ENCODE results near the gene ZNF784.

ZNF784 gene

GRCh38 chr19:55645512-55645881 is 21.1 kb upstream of the ZNF784 start (continued):
- no peak for TF ChIP-seq ZFP3 (CRISPR knock-in tag; IDR thresholded peaks at IDR 0.05)

- ATAC-seq, result no peak
- no peak for TF ChIP-seq ARNTL (CRISPR knock-in tag; IDR thresholded peaks at IDR 0.05; ENCODE audit: borderline replicate concordance, low read depth)
- no peak for TF ChIP-seq TCF4 (CRISPR knock-in tag; IDR thresholded peaks at IDR 0.05; ENCODE audit: borderline replicate concordance)
- no peak for TF ChIP-seq CREB5 (CRISPR knock-in tag; IDR thresholded peaks at IDR 0.05; ENCODE audit: low read depth)
- TF ChIP-seq PATZ1 (CRISPR knock-in tag; IDR thresholded peaks at IDR 0.05; ENCODE audit: borderline replicate concordance), result no peak
- no peak for TF ChIP-seq ZFP30 (CRISPR knock-in tag; IDR thresholded peaks at IDR 0.05)
- no peak for TF ChIP-seq TSHZ2 (CRISPR knock-in tag; IDR thresholded peaks at IDR 0.05)
- TF ChIP-seq ZNF565 (CRISPR knock-in tag; conservative IDR thresholded peaks at IDR 0.05; ENCODE audit: low read depth), result no peak
- no peak for TF ChIP-seq ZNF70 (CRISPR knock-in tag; IDR thresholded peaks at IDR 0.05)
- TF ChIP-seq ZFP3 (CRISPR knock-in tag; IDR thresholded peaks at IDR 0.05), result no peak
- no peak for TF ChIP-seq OSR1 (CRISPR knock-in tag; IDR thresholded peaks at IDR 0.05)
- TF ChIP-seq CSDC2 (CRISPR knock-in tag; IDR thresholded peaks at IDR 0.05), result no peak
- TF ChIP-seq ISL1 (CRISPR knock-in tag; IDR thresholded peaks at IDR 0.05), result no peak
- no peak for TF ChIP-seq ZNF8 (CRISPR knock-in tag; IDR thresholded peaks at IDR 0.05)
- no peak for TF ChIP-seq TOX (CRISPR knock-in tag; IDR thresholded peaks at IDR 0.05; ENCODE audit: borderline replicate concordance)
- TF ChIP-seq GLIS3 (CRISPR knock-in tag; IDR thresholded peaks at IDR 0.05), result no peak
- no peak for TF ChIP-seq CSRNP3 (CRISPR knock-in tag; IDR thresholded peaks at IDR 0.05)
Measured at GRCh38 chr19:55644842-55645511, 20.6 kb upstream of the ZNF784 start.

GRCh38 chr19:55644191-55644833 is 19.9 kb upstream of the ZNF784 start:
- TF ChIP-seq CSDC2 (CRISPR knock-in tag; IDR thresholded peaks at IDR 0.05) (no peak), ZNF8 (CRISPR knock-in tag; IDR thresholded peaks at IDR 0.05) (no peak), TSHZ2 (CRISPR knock-in tag; IDR thresholded peaks at IDR 0.05) (no peak), POU6F1 (CRISPR knock-in tag; IDR thresholded peaks at IDR 0.05; ENCODE audit: borderline replicate concordance, low read depth) (no peak), ARNTL (CRISPR knock-in tag; IDR thresholded peaks at IDR 0.05; ENCODE audit: borderline replicate concordance, low read depth) (no peak), ZNF70 (CRISPR knock-in tag; IDR thresholded peaks at IDR 0.05) (no peak), ZFP30 (CRISPR knock-in tag; IDR thresholded peaks at IDR 0.05) (no peak), ESRRG (CRISPR knock-in tag; IDR thresholded peaks at IDR 0.05) (no peak)
- ATAC-seq, result no peak
